OCI-LY7 (cell line): ENCODE data around the gene MLPH. TPM values are rescaled to one million over a fixed set of nuclear protein-coding genes. Genes with fewer than 3 reads are reported as not detected.

Experiments used
- BruUV-seq: library from RNA; stranded (reverse); fragments of 400-500 nt; replicated peaks from 2 replicates; lab custom pipeline; 2021; lab: Mats Ljungman, UMichigan
- CTCF ChIA-PET: fragments of 300-600 bp; sonication (Branson Sonifier 250); formaldehyde crosslinking; loops from one replicate; lab custom pipeline; 2022; ENCODE audit warnings: antibody characterized with exemption; ENCODE audit not compliant: unreplicated experiment; lab: Charles Lee
- POLR2A ChIA-PET: fragments of 300-600 bp; sonication (Branson Sonifier 250); formaldehyde crosslinking; loops from one replicate; lab custom pipeline; 2022; ENCODE audit warnings: antibody characterized with exemption; lab: Charles Lee
- DNase-seq: peaks from one replicate; pipeline ENCODE4 v3.0.0-alpha.2; 2015; ENCODE audit warnings: low spot score
- H2AFZ ChIP-seq: fragments of 200-600 bp; sonication (generic), shearing (Covaris generic); 2 replicates; pipeline ENCODE4 v1.6.1; 2014; ENCODE audit warnings: mild to moderate bottlenecking, antibody characterized with exemption, low read length, moderate library complexity
- H3K27ac ChIP-seq: fragments of 200-600 bp; sonication (generic); 2 replicates; pipeline ENCODE4 v1.5.1; 2014; ENCODE audit warnings: mixed run types, low read depth, mild to moderate bottlenecking, moderate library complexity, low read length, inconsistent platforms; ENCODE audit not compliant: poor library complexity, severe bottlenecking
- H3K36me3 ChIP-seq: fragments of 200-600 bp; sonication (generic); 2 replicates; pipeline ENCODE4 v1.6.1; 2014; ENCODE audit warnings: mild to moderate bottlenecking, antibody characterized with exemption, low read length, moderate library complexity, mixed read lengths; ENCODE audit not compliant: insufficient read depth
- H3K4me1 ChIP-seq: fragments of 200-600 bp; sonication (generic); 2 replicates; pipeline ENCODE4 v1.5.1; 2014; ENCODE audit warnings: mild to moderate bottlenecking, low read length; ENCODE audit not compliant: insufficient read depth, poor library complexity, severe bottlenecking
- H3K4me2 ChIP-seq: fragments of 200-600 bp; sonication (generic); 2 replicates; pipeline ENCODE4 v1.6.1; 2014; ENCODE audit warnings: mild to moderate bottlenecking, low read length
- H3K4me3 ChIP-seq: fragments of 200-600 bp; sonication (generic); 2 replicates; pipeline ENCODE4 v1.5.1; 2014; ENCODE audit warnings: mild to moderate bottlenecking, low read depth, low read length; ENCODE audit not compliant: poor library complexity, severe bottlenecking
- H3K79me2 ChIP-seq: fragments of 200-600 bp; sonication (generic); 2 replicates; pipeline ENCODE4 v1.6.1; 2016; ENCODE audit warnings: low read depth, mild to moderate bottlenecking, low read length, moderate library complexity, mixed read lengths; ENCODE audit not compliant: insufficient read depth
- H3K9me2 ChIP-seq: fragments of 200-600 bp; sonication (generic); 2 replicates; pipeline ENCODE4 v1.6.1; 2016; ENCODE audit warnings: mild to moderate bottlenecking, low read length, mixed read lengths; ENCODE audit not compliant: insufficient read depth
- H3K9me3 ChIP-seq: fragments of 200-600 bp; sonication (generic); 2 replicates; pipeline ENCODE4 v1.6.1; 2014; ENCODE audit warnings: mild to moderate bottlenecking, mixed run types, low read length, mixed read lengths
- H4K20me1 ChIP-seq: fragments of 200-600 bp; sonication (generic); 2 replicates; pipeline ENCODE4 v1.6.1; 2014; ENCODE audit warnings: mild to moderate bottlenecking, antibody characterized with exemption, low read length, moderate library complexity, mixed read lengths; ENCODE audit not compliant: insufficient read depth
- EZH2phosphoT487 ChIP-seq: fragments of 200-600 bp; sonication (generic); IDR thresholded peaks from 2 replicates; pipeline ENCODE4 v1.6.1; 2018; ENCODE audit warnings: low read depth, borderline replicate concordance, mild to moderate bottlenecking, mixed run types, antibody characterized with exemption, low read length, moderate library complexity, mixed read lengths
- intact Hi-C: fragments of 100-400 bp; cut with micrococcal nuclease; formaldehyde crosslinking; loops from one replicate; pipeline ENCODE4 v1.10.0; 2022; ENCODE audit not compliant: unreplicated experiment
- total RNA-seq, 2 experiments: library from RNA; depleted of rRNA in 1 of 2; stranded (reverse); fragments of >200 nt in 1 of 2; shearing (Covaris generic) in 1 of 2; gene quantifications; 2 replicates each; pipeline ENCODE4 v1.2.3, GENCODE V29; 2014 to 2022
- TF ChIP-seq, protein P1 (sequence below): fragments of 200-600 bp; sonication (generic); conservative IDR thresholded peaks from 2 replicates; pipeline ENCODE4 v1.5.1; 2014; ENCODE audit warnings: mild to moderate bottlenecking, antibody characterized with exemption, low read length, moderate library complexity, mixed read lengths

MLPH gene
- total RNA-seq, 2 experiments from 2014 or later = not detected

DNA sequence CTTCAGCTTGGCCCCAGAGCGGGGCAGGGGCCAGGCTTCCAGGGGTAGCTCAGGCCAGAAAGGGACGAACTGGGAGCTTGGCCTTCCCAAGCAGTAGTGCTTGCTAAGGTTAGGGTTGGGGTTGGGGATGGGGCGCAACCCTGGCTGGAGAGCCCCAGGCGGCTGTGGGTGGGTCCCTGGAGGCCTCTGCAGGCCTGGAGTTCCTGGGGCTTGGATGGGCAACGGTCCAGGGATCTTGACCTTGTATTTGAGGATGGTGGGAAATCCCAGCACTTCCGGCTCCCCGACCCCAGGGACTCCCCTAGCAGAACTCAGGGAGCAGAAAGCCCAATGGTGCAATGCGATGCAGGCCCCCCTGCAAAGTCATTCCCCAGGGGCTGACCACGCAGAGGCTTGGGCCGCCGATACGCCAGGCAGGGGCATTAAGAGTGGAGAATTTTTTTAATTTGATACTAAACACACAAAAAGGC, 12.6 kb upstream of the MLPH start:
- Histone ChIP-seq H3K9me2 (no peaks in the 10 kb centered on the region), H3K4me1 (peaks cover 10% of the 10 kb centered on the region), H3K36me3 (no peaks in the 10 kb centered on the region), H3K4me3 (peak overlapping the region; percentile 93), H3K4me2 (peak overlapping the region; percentile 94), H2AFZ (peak overlapping the region; percentile 81; the same call in 1 of the 2 replicates), H3K79me2 (no peaks in the 10 kb centered on the region), H3K27ac (no peak overlapping the region), H3K9me3 (no peaks in the 10 kb centered on the region), H4K20me1 (no peaks in the 10 kb centered on the region)
- intact Hi-C loops = no loop called here
- ChIA-PET POLR2A (interaction anchor here (1.6 kb wide), 1 partner anchor 389 kb away, joined by 3 read pairs; the partner anchor contains the start of gene COPS8), CTCF (no interaction called here)
- BruUV-seq = no TSS peak
- TF ChIP-seq, protein P1, sequence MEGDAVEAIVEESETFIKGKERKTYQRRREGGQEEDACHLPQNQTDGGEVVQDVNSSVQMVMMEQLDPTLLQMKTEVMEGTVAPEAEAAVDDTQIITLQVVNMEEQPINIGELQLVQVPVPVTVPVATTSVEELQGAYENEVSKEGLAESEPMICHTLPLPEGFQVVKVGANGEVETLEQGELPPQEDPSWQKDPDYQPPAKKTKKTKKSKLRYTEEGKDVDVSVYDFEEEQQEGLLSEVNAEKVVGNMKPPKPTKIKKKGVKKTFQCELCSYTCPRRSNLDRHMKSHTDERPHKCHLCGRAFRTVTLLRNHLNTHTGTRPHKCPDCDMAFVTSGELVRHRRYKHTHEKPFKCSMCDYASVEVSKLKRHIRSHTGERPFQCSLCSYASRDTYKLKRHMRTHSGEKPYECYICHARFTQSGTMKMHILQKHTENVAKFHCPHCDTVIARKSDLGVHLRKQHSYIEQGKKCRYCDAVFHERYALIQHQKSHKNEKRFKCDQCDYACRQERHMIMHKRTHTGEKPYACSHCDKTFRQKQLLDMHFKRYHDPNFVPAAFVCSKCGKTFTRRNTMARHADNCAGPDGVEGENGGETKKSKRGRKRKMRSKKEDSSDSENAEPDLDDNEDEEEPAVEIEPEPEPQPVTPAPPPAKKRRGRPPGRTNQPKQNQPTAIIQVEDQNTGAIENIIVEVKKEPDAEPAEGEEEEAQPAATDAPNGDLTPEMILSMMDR = no peak
- no peak for TF ChIP-seq EZH2phosphoT487
- no peak for DNase-seq

DNA sequence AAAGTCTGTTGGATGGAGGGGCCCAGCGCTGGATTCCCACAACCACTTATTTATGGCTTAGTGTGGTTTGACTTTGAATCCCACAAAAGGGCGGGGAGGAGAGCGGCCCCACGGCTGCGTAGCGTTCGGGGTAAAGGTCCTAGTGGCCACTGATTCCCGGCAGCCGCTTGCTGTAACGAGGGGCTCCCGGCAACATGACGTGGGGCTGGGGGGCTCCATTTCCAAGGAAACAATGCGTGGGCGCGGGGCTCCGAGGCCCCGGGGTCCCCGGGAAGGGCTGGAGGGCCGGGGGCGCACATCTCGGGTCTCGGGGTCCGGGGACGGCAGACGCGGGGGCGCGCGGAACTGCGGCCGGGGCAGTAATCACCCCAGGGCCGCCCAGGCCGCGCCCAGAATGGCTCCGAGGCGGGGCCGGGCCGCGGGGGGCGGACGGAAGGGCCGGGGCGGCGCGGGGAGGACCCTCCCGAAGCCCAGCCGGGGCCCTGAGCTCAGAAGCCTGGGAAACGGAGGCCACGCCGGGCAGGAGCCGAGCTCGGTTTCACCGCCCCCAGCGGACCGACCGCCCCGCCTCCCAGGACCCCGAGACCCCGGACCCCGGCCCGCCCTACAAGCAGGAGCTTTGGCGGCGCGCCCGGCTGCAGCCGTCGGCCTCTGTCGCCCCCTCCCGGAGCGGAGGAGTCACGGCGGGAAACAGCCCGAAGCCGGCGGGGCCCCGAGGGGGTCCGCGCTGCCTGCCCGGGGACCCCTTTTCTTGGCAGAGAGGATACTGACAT, 11.9 kb upstream of the MLPH start:
- CTCF ChIA-PET = interaction anchor here (0.6 to 1.0 kb wide), 7 partner anchors 30 to 1042 kb away, joined by 3 to 6 read pairs (median 4); no protein-coding TSS in a partner anchor
- Histone ChIP-seq H2AFZ (peak overlapping the region; percentile 81), H3K4me2 (peak overlapping the region; percentile 94), H3K79me2 (no peaks in the 10 kb centered on the region), H3K27ac (no peak overlapping the region), H3K36me3 (no peaks in the 10 kb centered on the region), H3K4me3 (peak overlapping the region; percentile 93), H3K9me2 (no peaks in the 10 kb centered on the region), H3K9me3 (no peaks in the 10 kb centered on the region), H4K20me1 (no peaks in the 10 kb centered on the region), H3K4me1 (peaks cover 10% of the 10 kb centered on the region)
- POLR2A ChIA-PET = interaction anchor here (1.2 to 1.6 kb wide), 2 partner anchors 283 to 390 kb away, joined by 3 read pairs; partner anchors contain the start of gene COPS8
- DNase-seq = peak; percentile 81
- TF ChIP-seq, protein P1 = peak; percentile 86
- no peak for TF ChIP-seq EZH2phosphoT487
- intact Hi-C loops = loop anchor here (1.0 kb wide), 1 partner anchor 321 kb away; no protein-coding TSS in a partner anchor
- TSS peak; percentile 93 for BruUV-seq
